Body of pancreas (tissue), 4 donors: Measurements from ENCODE around the gene KBTBD7.

ENCODE experiments used
- CTCF ChIP-seq, 7 experiments: fragments of 450-650 bp in 4 of 7; fragments of 200-600 bp in 3 of 7; sonication (generic) in 3 of 7; IDR thresholded peaks; one replicate each; pipeline ENCODE4 v1.5.1; 2016 to 2019; ENCODE audit warnings: antibody characterized with exemption in 7 of 7
- POLR2A ChIP-seq, 3 donors: fragments of 450-650 bp; IDR thresholded peaks; one replicate each; pipeline ENCODE4 v1.6.1; 2016; ENCODE audit warnings: antibody characterized with exemption in 3 of 3, mild to moderate bottlenecking in 2 of 3

- no peak for TF ChIP-seq POLR2A (IDR thresholded peaks at IDR 0.05)
- TF ChIP-seq CTCF (IDR thresholded peaks at IDR 0.05): no peak
These were observed 37.4 kb upstream of the KBTBD7 start for GRCh38 chr13:41231786-41232185.
